Stimulated activated CD8-positive, alpha-beta memory T cell treated with anti-CD3 and anti-CD28 coated beads, Interleukin-12 subunit alpha, Interleukin-12 subunit beta, amount 100 ng/mL, for 1 hour (primary cell): Measurements from ENCODE around the gene STUM.
"Not testable (repeated sequence)": the region's sequence is repeated elsewhere in the genome, so short reads cannot be mapped to it uniquely, and the experiment has no call there.

ENCODE experiments used
- DNase-seq: peaks from one replicate; pipeline ENCODE4 v3.0.0-alpha.2; 2020; ENCODE audit warnings: low read depth

The STUM gene

GRCh38 chr1:226582966-226583365 is 34.4 kb downstream of the STUM start:
- DNase-seq, result no peak

- DNase-seq, result no peak
Observed at GRCh38 chr1:226584164-226584563, 35.6 kb downstream of the STUM start.

GRCh38 chr1:226586116-226586515 is 37.6 kb downstream of the STUM start:
- no peak for DNase-seq

DNA sequence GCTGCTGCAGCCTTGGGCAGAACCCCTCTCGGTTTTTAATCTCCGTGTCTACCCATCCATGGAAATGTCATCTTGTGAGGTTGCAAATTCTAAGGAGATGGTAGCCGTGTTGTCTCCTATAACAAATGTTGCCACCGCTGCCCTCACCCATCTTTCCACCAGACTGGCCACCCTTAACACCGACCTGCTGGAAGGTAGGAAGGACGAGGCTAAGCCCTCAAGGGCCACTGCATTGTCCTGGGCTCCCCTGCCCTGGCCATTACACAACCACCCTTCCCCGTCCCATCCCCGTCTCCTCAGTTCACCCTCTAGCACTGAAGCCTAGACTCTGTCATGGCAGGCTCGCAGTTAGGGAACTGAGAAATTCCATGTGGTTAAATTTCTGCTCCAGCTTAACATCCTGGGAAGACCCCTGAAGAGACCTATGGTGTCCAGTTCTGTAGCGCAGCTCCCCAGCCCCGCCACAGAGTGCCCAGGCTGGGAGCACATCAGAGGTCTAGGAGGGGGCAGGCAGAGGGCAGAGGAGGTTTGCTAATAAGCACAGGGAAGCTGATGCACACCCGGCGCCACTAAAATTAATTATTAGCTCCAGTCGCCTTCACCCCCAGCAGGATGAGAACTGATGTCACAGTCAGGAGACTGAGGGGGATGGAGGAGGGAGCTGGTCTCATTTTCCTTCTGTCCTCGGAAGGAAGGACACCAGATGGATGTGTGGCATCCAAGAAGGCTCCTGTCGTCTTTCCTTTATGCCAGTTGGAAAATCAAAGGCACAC is 38.3 kb downstream of the STUM start:
- DNase-seq, result no peak

DNA sequence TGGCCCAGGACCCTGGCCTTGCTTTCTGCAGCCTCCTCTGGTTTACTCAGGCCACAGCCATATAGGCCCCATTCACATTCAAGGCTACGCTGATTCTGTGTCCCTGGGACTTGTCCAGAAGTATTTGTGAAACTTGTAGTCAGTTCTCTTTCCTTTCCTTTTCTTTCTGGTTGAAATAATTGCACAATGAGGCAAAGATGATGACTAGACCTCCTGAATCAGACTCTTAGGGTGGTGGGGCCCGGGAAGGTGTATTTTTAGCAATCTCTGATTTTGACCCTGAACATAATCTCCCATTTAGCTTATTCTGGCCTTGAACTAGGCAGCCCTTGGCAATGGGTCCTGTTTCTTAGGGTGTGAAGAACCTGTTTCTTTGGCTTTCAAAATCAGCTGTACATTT is 39.9 kb downstream of the STUM start:
- no peak for DNase-seq

GRCh38 chr1:226589008-226589733 is 40.6 kb downstream of the STUM start:
- no peak for DNase-seq

GRCh38 chr1:226590614-226591013 is 42.0 kb downstream of the STUM start:
- DNase-seq, result no peak

- no peak for DNase-seq
Observed at GRCh38 chr1:226593541-226593940, 45.0 kb downstream of the STUM start.

DNA sequence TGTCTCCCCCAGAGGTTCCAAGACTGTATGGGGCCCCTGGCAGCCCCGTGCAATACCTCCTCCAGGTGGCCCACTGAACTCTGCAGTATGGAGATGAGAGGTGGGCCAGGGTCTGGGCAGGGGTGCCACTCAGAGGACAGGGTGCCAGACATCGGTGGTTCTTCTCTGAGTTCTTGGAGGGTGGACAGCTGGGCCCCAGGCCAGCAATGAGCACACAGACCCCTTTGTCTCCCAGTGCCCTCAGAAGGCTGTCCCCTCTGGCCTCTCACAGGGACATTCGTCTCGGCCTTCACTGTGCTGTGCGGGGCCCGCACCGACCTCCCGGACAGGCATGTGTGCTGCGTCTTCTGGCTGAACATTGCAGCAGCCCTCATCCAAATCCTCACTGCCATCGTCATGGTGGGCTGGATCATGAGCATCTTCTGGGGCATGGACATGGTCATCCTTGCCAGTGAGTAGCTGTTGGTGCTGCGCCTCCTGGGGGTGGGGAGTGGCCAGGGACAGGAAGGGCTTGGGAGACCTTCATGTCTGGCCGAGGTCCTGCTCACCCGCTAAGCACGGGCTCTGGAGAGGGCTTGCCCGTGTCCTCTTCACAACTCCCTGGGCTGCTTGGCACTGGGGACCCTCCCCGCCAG is 48.1 kb downstream of the STUM start:
- DNase-seq, result no peak

DNA sequence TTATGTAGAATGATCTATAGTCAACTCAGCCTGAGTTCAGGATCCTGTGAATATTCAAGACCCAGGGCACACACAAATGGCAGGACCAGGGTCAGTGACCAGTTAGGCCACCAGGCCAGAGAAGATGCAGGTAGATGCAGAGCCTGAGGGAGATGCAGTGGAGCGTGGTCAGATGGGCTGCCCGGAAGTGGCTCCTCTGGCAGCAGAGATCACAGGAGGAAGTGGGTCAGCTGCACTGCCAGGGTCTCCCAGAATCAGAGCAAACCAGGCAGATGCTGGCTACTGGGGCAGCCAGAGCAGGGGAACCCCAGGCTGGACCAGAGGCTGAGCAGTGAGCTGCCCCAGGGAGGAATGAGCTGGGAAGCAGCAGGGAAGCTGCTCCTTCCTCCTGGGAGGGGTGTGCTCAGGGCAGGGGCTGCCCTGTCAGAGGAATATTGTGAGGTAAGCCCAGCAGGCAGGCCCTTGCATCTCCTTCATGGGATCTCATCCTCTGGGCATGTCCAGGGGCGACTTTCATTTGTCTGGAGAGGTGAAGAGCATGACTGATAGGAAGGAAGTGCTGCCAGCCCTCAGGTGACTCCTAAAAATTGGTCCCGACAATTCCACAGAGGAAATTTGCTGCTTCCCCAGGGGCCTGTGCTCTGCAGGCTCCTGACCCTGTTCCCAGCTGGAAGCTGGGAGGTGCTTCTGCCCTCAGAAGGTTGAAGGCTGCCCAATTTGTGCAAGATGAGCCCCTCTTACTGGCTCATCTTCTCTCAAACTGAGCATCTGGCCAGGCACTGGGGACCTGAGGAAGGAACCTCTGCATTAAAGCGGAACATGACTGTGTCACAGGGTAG is 49.3 kb downstream of the STUM start:
- no peak for DNase-seq

DNA sequence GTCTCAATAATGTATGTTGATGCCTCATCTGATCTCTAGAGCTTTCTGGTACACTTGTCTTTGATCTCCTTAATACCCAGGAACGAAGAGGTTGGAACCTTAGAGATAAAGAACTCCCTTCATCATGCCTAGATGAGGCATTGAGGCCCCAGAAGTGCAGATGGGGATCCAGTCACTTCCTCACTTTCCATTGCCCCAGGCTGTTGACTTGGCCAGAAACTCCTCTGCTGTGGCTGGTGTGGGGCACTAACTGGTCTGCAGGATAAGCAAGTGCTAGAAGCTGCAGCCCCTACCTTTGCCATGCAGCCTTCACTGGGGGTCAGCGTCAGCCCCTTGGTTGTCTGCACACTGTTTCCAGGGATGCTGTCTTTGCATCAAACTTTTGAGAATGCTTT is 49.9 kb downstream of the STUM start:
- DNase-seq, result no peak

DNA sequence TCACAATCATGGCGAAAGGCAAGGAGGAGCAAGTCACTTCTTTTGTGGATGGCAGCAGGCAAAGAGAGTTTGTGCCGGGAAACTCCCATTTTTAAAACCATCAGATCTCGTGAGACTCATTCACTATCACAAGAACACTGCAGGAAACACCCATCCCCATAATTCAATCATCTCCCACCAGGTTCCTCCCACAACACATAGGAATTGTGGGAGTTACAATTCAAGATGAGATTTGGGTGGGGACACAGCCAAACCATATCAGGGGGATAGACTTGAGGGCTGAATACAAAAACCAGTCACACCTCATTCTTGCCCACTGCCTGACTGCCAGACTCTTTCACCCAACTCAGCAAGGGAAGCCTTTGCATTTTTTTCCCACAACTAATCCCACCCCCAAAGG is 50.4 kb downstream of the STUM start:
- not testable (repeated sequence) for DNase-seq

DNA sequence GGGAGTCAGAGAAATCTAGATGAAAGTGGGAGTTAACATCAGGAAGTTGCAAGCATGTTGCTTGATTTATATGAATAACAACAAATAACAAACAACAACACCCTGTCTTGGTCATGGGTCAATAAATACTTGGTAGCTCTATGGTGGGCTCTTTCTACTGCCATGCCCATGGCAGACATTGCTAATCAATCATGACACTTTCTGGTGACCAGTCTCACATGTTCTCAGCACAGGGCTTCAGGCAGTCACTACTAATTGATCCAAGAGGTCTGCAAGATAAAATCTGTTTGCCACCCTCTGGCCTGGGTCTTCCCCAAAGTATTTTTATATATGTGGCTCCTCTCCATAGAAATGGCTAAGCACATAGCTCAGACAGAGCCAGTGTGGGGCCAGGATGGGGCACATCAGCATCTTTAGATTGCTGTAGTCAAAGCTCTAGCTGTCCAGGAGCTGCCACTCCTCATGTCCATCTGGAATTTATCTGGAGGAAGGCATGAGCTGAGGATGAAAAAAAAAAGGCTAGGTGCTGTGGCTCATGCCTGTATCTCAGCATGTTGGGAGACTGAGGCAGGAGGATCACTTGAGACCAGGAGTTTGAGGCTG is 51.2 kb downstream of the STUM start:
- DNase-seq, result no peak

GRCh38 chr1:226600254-226600653 is 51.7 kb downstream of the STUM start:
- DNase-seq, result no peak

- no peak for DNase-seq
Observed at GRCh38 chr1:226601456-226601855, 52.9 kb downstream of the STUM start.

- no peak for DNase-seq
Observed at GRCh38 chr1:226602186-226603021, 53.8 kb downstream of the STUM start.

GRCh38 chr1:226603022-226603857 is 54.7 kb downstream of the STUM start:
- no peak for DNase-seq

GRCh38 chr1:226603858-226604559 is 55.4 kb downstream of the STUM start:
- no peak for DNase-seq

DNA sequence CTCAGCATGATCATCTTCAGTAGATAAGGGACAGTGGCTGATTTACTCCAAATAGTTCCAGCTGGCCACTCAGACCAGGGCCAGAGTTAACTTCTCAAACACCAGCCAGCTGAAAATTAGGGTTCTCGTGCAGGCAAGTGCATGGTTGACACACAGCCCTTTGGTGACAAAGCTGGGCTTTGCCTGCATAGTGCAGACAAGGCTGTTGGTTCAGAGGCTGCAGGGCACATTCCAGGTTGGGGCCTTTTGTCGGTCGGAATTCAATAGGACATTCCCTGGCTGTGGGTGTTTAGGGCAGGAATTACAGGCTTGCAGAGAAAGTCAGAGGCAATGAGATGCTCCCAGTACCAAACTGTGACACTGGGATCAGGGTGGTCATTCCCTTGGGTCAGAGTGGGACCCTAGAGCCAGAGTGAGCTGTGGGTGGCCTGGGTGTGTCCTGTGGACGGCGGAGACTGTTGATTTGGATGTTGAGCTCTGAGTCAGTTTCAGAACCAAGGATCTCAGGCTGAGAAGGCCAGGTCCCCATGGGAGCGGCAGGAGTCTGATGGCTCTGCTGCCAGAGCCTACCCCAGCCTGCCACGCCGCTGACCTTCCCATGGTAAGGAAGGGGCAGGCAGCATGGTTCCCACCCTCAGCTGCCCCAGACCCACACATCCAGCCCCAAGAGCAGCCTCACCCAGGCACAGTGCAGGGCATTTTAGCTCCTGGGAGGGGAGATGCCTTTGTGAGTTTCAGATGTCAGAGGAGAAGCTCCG is 56.2 kb downstream of the STUM start:
- no peak for DNase-seq
